ENCODE measurements around the gene PEX14. TPM values are rescaled to one million over a fixed set of nuclear protein-coding genes. Genes with fewer than 3 reads are reported as not detected.

The PEX14 gene
- total RNA-seq, 1 donor from 2014 or later, result 19.2 TPM

DNA sequence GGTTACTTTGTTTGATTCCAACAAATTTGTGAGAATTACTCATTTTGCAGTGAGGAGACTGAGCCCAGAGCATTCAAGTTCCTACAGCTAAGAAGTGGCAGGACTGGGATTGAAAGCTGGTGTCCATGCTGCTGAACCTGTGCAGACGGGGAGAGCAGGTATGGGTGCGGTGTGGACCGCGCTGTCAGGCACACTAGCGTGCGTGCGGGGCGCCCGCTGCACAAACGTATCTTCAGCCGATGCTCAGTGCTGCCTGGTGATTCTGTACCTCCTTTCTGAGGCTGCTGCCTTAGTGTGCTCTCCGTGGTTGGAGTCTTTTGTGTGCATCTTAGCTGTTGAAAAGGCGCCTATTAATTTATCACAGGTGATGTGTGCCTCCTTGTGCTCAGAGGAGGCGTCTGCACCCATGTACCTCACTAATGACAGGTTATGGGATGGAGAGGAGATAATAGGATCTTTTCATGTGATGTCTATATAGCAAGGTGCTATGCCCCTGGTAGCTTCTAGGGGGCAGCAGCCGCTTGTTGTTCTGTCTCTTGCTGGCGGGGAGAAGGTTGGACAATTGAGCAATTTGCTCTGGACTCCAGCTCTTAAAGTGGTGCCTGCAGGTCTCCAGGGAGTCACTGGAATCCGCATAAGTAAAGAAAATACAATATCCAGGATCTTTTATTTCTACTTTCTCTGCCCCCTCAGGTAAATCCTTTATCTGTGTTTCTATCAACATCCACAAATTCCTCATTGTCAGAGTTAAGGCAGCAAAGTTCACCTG lies 32.5 kb downstream of the PEX14 start:
- H3K4me3 ChIP-seq (ENCODE audit: low read depth, low read length), result no peak overlapping the region
- DNase-seq (ENCODE audit: low read depth), result no peak
- TF ChIP-seq, protein P1, sequence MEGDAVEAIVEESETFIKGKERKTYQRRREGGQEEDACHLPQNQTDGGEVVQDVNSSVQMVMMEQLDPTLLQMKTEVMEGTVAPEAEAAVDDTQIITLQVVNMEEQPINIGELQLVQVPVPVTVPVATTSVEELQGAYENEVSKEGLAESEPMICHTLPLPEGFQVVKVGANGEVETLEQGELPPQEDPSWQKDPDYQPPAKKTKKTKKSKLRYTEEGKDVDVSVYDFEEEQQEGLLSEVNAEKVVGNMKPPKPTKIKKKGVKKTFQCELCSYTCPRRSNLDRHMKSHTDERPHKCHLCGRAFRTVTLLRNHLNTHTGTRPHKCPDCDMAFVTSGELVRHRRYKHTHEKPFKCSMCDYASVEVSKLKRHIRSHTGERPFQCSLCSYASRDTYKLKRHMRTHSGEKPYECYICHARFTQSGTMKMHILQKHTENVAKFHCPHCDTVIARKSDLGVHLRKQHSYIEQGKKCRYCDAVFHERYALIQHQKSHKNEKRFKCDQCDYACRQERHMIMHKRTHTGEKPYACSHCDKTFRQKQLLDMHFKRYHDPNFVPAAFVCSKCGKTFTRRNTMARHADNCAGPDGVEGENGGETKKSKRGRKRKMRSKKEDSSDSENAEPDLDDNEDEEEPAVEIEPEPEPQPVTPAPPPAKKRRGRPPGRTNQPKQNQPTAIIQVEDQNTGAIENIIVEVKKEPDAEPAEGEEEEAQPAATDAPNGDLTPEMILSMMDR (conservative IDR thresholded peaks at IDR 0.05; ENCODE audit: low read depth, low read length), result peak; percentile 93

GRCh38 chr1:10508511-10508951 lies 33.8 kb downstream of the PEX14 start:
- DNase-seq (ENCODE audit: low read depth), result no peak
- TF ChIP-seq, protein P1 (conservative IDR thresholded peaks at IDR 0.05; ENCODE audit: low read depth, low read length), result no peak
- no peak overlapping the region for H3K4me3 ChIP-seq (ENCODE audit: low read depth, low read length)

- DNase-seq (ENCODE audit: low read depth), result no peak
- TF ChIP-seq, protein P1 (conservative IDR thresholded peaks at IDR 0.05; ENCODE audit: low read depth, low read length), result no peak
- H3K4me3 ChIP-seq (ENCODE audit: low read depth, low read length), result no peak overlapping the region
These were observed 35.2 kb downstream of the PEX14 start for GRCh38 chr1:10509809-10510509.

DNA sequence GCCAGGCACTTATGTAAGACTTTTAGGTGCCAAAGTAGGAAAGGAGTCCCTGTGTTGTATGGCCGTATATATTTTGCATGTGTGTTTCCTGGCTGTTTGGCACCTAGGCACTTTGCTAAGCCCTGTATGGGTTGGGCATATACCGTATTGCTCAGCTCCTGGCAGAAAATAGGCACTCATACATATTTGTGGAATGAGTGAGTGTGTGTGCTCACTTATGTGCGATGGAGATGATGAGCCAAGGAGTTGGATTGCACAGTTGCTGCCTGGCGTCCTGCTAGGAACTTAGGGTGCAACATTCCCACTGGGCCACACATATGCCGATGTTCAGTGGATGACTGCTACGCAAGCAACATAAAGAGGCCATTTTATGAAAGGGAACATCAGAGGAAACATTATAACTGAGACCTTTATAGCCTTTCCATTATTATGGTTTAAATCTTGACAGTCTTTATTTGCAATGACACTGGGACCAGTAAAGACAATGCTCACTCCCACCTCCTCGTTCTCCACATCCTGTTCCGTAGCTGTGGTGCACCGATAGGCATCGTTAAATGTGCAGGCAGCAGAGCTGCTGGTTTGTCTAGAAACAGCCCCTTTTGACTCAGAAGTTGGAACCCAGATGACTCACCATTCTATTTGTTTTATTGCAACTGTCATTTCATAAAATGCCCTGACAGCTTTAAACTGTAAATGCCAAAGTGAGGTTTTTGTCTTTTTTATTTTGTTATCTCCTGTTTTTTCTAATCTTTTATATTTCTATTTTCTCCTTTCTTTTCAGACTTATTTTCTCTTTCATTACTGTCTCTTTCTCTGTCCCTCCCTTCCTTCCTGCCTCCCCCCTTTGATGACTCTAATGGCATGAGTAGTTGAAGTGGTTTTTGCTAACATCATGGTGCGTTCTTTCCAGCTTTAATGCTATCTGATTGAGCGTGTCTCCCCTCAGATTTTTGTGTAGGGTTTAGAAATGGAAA lies 36.1 kb downstream of the PEX14 start:
- no peak overlapping the region for H3K4me3 ChIP-seq (ENCODE audit: low read depth, low read length)
- no peak for DNase-seq (ENCODE audit: low read depth)
- TF ChIP-seq, protein P1 (conservative IDR thresholded peaks at IDR 0.05; ENCODE audit: low read depth, low read length), result no peak

DNA sequence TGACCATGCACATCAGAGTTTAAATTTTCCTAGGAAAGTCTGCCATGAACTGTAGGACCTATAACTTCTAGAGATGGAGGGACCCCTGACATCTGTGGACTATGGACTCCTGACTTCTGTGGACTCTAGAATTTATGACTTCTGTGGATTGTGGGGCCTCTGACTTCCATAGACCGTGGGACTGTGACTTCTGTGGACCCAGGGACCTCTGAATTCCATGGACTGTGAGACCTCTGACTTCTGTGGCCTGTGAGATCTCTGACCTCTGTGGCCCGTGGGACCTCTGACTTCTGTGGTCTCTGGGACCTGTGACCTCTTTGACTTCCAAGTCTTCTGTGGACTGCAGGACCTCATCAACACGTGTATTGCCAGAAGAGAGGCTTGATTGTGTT lies 36.7 kb downstream of the PEX14 start:
- no peak overlapping the region for H3K4me3 ChIP-seq (ENCODE audit: low read depth, low read length)
- DNase-seq (ENCODE audit: low read depth), result no peak
- TF ChIP-seq, protein P1 (conservative IDR thresholded peaks at IDR 0.05; ENCODE audit: low read depth, low read length), result no peak

DNA sequence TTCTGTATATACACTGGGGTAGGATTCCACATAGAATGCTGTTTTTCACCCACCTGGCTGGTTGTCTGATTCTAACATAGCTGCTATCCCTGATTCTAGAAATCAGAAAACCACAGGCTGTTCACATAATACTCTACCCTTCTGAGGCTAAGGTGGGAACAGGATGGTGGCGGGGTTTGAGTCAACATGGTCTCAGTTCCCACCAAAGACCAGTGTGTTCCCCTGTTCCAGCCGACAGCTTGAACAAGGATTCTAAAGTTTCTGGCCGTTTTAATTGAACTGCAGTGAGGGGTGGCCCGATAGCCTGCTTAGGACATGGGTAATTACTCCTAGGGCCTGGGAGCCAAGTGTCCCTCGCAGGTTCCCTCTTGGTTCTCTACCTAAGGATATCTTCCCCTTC lies 38.4 kb downstream of the PEX14 start:
- no peak overlapping the region for H3K4me3 ChIP-seq (ENCODE audit: low read depth, low read length)
- DNase-seq (ENCODE audit: low read depth), result no peak
- TF ChIP-seq, protein P1 (conservative IDR thresholded peaks at IDR 0.05; ENCODE audit: low read depth, low read length), result no peak

Measured in epithelial cell of proximal tubule (primary cell).